Inflammatory macrophage treated with lipopolysaccharide for 1 hour (primary cell): ENCODE measurements around the gene FHOD1.

Experiments used
- DNase-seq, 2 donors: peaks; one replicate each; pipeline ENCODE4 v3.0.0-alpha.2; 2020 to 2022

FHOD1 gene

DNA sequence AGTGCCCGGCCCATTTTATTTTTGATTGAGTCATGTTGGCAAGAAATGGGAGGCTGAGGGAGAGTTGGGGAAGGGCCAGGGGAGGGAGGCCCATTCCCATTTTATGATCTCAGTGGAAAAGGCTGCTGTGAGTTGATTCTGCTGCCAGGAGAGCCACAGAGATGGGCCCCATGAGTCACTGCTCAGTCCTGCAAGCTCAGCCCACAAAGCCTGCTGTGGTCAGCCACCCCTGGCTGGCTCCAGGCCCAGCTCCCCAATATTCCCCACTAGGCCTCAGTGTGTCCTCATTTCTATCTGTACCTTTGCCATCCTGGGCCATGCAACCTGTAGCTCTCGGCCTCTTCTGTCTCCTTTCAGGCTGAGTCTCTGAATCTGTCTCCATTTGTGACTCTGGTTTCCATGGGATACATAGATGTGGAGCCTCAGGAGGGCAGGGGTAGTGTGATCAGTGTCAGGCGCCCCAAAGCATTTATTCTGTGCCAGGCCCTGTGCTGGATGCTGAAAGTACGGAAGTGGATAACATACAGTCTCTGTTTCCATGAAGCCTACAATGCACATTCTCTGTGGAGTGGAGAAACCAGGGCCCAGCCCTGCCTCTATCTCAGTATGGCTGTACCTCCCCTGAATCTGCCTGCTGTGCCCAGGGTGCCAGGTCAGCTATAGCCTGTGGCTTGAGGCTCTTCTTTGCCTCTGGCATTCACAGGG is 30.2 kb upstream of the FHOD1 start:
- DNase-seq: peak; percentile 12 to 52

DNA sequence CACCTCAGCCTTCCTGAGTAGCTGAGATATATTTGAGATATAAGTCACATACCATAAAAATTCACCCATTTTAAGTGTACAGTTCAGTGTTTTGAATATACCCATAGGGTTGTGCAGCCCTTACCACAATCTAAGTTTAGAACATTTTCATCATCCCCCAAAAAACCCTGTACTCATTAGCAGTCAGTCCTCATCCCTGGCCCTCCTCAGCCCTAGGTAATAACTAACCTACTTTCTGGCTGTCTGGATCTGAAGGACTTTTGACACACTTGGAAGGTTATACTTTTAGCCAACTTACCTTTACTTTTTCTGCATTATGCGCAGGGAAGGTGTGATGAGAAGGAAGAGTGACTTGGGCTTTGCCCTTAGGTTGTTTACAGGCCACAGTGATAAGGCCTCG is 28.0 kb upstream of the FHOD1 start:
- DNase-seq: no peak

DNA sequence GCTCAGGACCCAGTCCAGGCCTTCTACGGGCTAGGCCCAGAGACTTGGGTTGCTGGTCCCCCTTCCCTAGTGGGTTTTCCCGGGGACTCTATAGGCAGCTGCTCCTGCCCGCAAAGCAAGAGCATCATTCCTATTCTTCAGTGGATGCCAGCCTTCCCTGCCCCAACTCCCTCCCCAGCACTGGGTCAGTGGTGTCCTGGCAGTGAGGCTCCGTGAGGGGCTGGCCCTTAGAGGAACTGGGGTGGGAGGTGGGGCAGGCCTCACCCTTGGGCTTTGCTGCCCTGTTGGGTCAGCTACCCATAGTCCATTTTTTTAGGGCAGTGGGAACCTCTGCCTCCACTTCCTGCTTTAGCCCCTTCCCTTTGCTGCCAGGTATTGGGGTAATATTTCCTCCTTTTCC is 24.2 kb upstream of the FHOD1 start:
- DNase-seq: no peak

DNA sequence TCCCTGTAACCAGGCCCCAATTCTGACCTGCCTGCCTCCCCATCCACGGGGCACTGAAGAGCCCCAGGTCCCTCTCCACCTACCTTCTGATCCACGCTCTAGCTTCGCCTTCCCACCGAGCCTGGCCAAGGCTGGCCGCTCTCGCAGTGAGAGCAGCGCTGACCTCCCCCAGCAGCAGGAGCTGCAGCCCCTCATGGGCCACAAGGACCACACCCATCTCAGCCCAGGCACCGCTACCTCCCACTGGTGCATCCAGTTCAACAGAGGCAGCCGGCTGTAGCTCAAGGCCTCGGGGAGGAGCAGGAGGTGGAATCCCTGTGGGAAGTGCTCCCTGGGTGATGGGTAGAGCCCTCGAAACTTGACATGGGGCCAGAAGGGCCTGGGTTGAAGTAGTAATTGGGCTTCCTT is 23.7 kb upstream of the FHOD1 start:
- no peak for DNase-seq

DNA sequence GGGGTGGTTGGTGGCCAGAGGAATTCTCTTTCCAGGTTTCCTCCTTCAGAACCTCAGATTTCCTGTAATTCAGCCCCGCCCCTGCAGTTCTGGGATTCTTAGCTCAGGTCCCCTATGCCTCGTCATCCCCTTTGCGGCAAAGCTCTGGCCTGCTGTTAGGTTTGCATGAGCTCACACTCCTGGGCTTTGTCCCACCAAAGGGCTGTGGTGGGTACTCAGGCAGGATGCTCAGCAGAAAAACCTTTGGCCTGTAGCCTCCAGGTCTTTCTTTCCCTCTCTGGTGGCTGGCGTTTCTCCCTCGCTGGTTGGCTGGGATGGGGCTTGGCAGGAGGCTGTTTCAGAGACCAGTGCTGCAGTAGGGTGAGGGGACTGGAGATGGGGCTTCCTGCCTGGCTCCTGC is 22.5 kb upstream of the FHOD1 start:
- DNase-seq: no peak

DNA sequence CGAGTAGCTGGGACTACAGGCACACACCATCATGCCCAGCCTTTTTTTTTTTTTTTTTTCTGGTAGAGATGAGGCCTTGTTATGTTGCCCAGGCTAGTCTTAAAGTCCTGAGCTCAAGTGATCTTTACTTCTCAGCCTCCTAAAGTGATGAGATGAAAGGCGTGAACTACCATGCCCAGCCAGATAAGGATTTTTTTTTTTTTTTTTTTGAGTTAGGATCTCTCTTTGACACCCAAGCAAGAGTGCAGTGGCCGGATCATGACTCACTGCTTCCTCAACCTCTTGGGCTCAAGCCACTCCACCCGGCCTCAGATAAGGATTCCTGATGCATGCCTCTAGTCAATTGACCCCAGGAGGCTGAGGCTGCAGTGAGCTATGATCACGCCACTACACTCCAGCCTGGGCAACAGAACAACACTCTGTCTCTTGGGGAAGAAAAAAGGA is 20.9 kb upstream of the FHOD1 start:
- no peak for DNase-seq

DNA sequence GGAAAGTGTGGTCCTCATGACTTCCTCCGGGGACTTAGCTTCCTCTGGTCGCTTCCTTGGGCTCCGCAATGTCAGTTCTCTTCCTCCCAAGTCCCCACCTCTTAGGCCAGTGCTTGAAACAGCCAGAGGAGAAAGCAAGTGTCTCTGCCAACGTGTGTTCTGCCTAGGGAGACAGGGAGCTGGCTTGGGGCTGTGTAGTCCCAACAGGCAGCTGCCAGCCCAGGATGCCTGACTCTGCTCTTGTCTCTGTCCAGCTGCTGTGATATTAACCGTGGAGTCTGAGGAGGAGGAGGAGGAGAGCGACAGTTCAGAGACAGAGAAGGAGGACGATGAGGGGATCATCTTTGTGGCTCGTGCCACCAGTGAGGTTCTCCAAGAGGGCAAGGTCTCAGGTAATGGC is 18.6 kb upstream of the FHOD1 start:
- DNase-seq: no peak

DNA sequence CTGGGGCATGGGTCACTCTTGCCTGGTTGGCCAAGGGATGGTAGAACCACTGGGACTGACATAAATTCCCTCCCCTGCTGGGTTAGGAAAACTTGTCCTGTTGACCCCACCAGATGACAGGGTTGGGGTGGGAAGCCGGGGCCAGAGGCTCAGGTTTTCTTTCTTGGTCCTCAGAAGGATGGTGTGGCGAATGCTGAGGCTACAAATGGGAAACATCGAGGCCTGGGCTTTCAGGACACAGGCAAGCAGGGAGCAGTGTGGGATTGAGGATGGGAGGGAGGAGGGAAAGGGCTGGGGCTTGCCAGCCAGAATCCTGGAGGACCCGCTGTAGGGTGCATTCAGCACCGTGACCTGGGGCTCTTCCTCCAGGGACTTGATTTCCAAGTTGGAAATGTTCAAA is 17.6 kb upstream of the FHOD1 start:
- no peak for DNase-seq

DNA sequence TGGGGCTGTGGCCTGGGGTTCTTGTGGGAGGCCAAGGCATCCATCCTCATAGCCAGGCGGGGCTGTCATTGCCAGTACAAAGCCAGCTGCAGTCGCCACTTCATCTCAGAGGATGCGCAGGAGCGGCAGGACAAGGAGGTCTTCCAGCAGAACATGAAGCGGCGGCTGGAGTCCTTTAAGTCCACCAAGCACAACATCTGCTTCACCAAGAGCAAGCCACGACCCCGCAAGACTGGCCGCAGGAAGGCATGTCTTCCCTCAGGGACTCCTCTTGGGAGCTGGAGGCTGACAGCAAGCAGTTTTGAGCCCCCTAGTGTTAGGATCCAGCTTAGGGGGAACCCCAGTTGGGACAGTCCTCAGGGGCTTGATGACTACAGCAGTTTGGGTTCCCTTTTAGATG is 17.0 kb upstream of the FHOD1 start:
- no peak for DNase-seq

DNA sequence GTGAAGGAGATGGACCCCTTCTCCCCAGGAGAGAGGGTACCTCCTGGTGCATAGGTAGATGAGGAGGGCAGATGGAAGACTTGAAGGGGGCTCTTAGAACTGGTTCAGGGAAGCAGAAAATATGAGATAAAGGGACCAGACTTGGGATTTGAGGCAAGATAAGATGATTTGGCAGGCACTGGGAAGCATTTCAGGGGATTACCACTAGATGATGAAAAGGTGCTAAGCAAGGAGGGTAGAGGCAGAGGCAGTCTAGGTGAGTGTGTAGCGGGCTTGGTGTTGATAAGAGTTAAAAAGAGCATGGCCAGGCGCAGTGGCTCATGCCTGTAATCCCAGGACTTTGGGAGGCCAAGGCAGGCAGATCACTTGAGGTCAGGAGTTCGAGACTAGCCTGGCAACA is 15.9 kb upstream of the FHOD1 start:
- no peak for DNase-seq

DNA sequence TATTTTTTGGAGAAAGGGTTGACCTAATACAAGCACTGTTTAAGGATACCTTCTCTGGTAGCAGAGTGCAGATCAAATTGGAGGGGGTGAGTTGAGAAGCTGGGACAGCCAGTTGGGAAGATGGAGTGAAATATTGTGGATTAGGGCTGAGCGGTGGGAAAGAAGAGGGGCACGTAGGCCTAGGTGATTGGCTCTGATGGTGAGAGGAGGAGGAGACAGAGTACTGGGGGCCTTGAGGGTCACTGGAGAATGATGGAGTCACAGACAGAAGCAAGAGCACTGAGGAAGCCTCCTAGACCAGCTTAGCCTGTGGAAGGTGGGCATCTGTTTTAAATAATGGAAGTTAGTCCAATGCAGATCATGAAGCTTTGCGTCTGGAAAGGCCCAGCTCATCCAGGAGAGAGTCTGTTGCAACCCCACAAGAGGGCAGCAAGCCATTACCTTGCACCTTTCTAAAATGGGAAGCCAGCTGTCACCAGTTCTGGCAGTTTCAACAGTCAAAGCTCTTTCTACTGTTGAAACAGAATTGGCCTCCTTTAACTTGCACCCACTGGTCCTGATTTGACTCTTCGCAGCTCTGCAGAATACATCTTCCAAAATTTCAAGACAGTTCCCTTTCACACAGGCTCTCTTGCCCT is 13.3 kb upstream of the FHOD1 start:
- DNase-seq: no peak

DNA sequence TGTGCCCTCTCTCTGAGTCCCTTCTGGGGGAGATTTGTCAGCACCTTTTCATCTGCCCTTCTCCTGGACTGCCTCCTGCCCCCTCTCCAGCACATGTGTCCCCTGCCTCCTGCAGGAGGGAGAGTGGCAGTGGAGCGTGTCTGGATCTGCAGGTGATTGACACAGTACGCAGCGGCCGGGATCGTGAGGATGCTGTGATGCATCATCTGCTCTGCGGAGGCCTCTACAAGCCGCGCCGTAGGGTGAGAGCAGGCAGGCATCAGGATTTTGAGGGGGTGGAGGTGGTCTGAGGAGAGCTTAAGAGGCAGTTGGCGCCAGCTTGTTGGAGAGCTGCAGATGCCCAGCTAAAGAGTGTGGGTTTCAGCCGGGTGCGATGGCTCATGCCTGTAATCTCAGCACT is 12.4 kb upstream of the FHOD1 start:
- no peak for DNase-seq

DNA sequence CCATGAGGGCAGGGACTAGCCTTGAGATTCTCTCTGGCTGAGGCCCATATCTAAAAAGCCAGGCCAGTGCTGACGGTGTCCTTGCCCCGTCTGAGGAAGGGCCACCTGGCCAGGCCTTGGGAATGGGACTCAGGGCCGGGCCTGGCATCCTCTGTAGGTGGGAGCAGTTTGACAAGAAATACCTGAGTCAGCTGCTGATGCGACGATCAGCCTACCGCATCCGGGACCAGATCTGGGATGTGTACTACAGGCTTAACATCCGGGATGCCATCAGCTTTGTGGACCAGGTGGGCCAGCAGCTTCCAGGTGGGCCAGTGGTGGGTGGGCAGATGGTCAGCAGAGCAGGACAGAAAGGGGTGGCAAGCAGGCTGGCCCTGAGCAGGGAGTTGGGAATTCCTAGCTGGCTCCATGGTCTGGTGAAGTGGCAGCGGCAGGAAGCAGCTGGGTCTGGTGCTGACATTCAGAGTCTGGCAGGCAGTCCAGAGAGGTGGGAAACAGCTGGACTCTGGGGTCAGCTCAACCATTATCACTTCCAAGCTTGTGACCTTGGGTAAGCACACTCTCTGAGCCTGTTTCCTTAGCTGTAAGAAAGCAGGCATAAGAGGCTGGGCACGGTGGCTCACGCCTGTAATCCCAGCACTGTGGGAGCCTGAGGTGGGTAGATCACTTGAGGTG is 11.0 kb upstream of the FHOD1 start:
- DNase-seq: no peak

DNA sequence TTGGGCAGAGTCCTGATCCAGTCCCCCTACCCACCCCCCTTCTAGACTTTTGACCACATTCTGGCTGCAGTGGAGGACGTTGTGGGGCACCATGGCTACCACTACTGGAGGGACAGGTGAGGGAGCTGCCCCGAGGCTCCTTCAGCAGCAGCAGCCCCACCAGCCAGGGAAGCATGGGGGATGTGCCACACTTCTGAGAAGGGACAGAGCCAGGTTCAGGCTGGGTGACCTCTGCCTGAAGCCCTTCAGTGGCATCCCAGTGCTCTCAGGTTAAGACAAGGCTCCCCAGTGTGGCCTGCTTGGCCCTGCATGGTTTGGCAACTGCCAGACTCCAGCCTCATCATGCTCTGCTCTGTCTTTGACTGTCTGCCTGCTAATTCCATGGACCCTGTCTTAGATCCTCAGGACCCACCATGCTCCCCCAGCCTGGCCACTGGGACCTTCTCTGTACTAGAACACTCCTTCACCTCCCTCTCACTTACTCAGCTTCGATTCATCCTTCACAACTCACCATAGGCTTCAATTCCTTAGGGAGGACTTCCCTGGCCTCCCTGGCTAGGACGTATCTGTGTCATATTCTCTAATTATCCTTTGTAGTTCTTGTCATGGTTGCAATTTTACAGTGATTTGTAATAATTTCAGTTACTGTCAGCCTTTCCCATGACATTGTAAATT is 10.3 kb upstream of the FHOD1 start:
- no peak for DNase-seq

DNA sequence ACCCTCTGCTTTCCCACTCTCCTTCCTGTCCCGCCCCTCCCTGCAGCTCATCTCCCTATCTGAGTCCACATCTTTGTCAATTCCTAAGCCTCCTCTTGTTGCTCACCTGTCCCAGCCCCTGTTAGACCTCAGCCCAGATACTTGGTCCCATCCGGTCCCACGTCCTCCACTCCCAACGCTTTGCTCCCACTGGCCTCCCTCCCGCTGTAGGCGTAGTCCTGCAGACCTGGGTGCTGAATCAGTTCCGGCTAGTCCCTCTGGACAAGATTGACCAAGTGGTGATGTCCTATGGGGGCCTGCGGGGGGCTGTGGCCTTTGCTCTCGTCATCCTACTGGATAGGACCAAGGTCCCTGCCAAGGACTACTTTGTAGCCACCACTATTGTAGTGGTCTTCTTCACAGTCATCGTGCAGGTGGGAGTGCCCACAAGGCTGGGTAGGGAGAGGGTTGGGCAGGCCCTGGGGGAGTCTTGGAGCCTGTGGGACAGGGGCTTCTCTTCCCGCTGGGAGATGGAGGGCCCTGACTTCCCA is 9.5 kb upstream of the FHOD1 start:
- DNase-seq: no peak

DNA sequence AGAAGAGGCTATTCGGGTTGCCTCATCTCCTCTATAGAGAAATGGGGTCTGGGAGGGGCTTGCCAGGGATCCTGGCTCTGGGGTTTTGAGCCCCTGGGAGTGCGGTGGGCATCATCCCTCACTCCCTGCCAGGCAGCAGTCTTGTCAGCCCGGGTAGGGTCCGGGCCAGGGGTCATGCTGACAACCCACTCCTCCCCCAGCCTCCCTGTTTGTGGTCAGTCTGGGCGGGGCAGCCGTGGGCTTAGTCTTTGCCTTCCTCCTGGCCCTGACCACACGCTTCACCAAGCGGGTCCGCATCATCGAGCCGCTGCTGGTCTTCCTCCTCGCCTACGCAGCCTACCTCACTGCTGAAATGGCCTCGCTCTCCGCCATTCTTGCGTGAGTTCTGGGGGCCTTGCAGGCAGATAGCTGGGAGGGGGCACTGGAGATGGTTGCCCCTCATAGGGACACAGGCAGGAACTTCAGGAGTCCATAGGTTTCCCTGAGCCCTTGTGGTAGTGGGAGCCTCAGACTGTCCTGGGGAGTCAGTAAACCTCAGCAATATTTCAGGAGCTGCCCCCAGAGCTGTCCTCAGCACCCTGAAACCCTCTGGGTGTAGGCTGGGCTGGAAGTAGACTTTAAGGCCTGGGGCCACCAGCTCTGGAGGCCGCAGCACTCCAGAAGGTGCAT is 8.4 kb upstream of the FHOD1 start:
- no peak for DNase-seq

DNA sequence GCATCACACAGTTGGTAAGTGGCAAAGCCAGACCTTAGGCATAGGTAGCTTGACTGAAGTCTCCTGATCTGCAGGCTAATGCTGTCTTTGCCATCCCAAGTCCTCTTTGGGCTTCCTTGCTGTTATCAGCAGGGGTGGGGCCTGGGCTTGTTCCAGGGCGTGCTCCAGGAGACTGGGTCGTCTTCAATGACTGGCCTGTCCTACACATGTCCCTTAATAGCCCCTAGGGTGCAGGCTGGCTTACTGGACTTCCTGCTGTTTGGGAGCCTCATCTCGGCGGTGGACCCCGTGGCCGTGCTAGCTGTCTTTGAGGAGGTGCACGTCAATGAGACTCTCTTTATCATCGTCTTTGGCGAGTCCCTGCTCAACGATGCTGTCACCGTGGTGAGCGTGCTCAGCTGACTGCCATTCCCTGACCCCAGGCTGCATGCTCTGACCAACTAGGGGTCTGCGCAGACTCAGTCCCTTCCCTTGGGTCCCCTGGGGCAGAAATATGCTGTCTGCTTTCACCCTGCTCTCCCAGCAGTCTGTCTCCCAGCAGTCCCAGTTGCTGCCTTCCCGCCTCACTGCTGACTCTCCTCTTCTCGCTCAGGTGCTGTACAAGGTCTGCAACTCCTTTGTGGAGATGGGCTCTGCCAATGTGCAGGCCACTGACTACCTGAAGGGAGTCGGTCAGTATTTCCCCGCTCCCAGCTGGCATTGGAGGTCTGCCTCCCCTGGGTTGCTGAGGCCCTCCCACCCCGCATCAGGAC is 7.7 kb upstream of the FHOD1 start:
- DNase-seq: no peak

DNA sequence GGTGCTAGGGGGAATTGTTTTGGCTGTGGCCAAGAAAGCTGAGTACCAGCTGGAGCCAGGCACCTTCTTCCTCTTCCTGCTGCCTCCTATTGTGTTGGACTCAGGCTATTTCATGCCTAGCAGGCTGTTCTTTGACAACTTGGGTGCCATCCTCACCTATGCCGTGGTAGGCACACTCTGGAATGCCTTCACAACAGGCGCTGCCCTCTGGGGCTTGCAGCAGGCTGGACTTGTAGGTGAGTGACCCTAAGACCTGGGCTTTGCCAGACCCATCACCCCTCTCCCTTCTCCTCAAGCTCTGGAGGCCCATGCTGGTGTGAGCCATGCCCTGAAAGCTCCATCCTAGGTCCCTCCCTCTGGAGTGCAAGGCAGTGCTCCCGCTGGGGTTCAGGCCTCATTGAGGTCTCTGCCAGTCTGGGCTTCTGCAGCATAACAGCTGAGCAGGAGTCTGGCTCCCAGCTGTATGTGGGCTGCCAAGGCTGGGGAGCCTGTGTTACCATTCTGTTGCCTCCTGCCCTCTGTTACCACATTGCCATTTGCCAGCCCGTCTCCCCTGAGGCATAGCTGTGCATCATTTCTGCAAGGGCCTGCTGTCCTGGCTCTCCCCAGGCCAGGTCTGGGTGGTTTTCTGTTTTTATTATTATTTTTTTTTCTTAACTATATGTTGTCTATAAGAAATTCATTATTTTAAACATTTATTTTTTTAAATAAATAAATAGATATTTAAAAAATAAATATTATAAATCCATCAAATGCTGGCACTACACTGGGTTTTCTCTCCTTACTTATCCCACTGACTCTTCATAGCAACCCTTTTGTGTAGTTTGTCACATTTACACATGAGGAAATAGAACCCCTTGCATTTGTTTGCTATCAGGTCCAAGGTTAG is 5.6 kb upstream of the FHOD1 start:
- no peak for DNase-seq

DNA sequence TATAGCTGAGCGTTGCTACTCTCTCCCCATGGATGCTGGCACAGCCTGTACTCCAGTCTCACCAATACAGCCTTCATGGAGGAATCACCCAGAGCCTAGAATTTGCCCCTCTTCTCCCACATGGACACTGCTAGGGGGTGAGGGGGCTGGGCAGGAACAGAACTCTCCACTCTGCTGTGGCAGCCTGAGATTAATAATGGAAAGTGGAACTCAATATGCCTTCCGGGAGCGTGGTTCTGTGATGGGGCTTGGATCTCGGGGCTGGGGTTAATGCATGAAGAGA is 2.7 kb upstream of the FHOD1 start:
- no peak for DNase-seq

DNA sequence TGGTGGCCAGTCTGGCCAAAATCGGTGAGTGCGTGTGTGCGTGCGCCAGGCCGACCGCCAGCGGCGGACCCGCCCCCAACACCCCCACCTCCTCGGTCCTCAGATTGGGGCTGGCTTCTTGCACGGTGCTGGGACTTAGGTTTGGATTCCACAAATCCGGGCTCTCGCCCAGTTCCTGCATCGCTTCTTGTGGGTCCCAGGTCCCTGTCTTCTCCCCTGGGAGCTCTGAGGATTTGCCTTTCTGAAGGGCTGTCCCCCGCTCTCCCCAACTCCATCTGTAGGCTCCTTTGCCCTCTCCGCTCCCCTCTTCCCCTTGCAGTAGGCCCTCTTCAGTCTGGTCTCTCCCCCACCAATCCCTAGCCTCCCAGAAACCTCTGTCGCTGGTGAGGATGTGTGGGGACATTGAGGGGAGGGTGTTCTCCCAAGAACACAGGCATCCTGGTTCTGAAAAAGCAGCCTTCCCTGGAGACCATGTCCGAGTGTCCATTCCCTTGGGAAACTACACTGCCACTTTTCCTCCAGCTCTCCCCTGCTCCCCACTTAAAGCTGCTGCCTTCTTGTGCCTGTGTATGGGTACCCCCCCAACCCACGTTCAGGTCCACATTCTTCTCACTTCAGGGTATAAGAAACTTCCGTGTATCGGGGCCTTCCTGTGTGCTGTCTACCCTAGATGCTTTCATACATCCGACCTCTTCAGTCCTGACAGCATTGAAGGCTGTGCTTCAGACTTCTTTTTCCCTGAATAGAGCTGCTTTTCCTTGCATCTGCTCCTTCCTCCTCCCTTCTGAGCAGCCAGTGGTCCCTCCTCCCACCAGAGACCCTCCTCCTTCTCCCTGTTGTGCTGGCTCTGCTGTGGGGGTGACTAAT is 2.1 kb upstream of the FHOD1 start:
- DNase-seq: no peak
